A673 (cell line): ENCODE measurements around the gene FRAS1. TPM values are rescaled to one million over a fixed set of nuclear protein-coding genes. Genes with fewer than 3 reads are reported as not detected.

Source experiments
- BruUV-seq: library from RNA; stranded (reverse); fragments of 400-500 nt; replicated peaks from 2 replicates; lab custom pipeline; 2021; lab: Mats Ljungman, UMichigan
- CTCF ChIA-PET: fragments of 300-600 bp; sonication (Branson Sonifier 250); formaldehyde crosslinking; loops from one replicate; lab custom pipeline; 2022; ENCODE audit warnings: antibody characterized with exemption; lab: Charles Lee
- POLR2A ChIA-PET: fragments of 300-600 bp; sonication (Branson Sonifier 250); formaldehyde crosslinking; loops from one replicate; lab custom pipeline; 2022; ENCODE audit warnings: antibody characterized with exemption; ENCODE audit not compliant: low non-redundant PET; lab: Charles Lee
- DNase-seq: peaks from one replicate; pipeline ENCODE4 v3.0.0-alpha.2; 2015; ENCODE audit warnings: low spot score
- H3K27ac ChIP-seq: fragments of 200-600 bp; sonication (generic); 2 replicates; pipeline ENCODE4 v1.5.1; 2016; ENCODE audit warnings: mixed run types, low read depth, mild to moderate bottlenecking, mixed read lengths, antibody characterized with exemption, low read length; ENCODE audit not compliant: poor library complexity, severe bottlenecking
- H3K27me3 ChIP-seq: fragments of 200-600 bp; sonication (generic); replicated peaks from 2 replicates; pipeline ENCODE4 v1.6.1; 2017; ENCODE audit warnings: mixed run types, low read depth, mild to moderate bottlenecking, mixed read lengths, antibody characterized with exemption, low read length; ENCODE audit not compliant: insufficient read depth, poor library complexity
- H3K36me3 ChIP-seq: fragments of 200-600 bp; sonication (generic); 2 replicates; pipeline ENCODE4 v1.6.1; 2016; ENCODE audit warnings: mixed run types, mild to moderate bottlenecking, mixed read lengths, antibody characterized with exemption, low read length; ENCODE audit not compliant: insufficient read depth, poor library complexity, severe bottlenecking
- H3K4me1 ChIP-seq: fragments of 200-600 bp; sonication (generic); 2 replicates; pipeline ENCODE4 v1.6.1; 2017; ENCODE audit warnings: mixed run types, mild to moderate bottlenecking, mixed read lengths, antibody characterized with exemption, low read length; ENCODE audit not compliant: insufficient read depth, poor library complexity, severe bottlenecking
- H3K4me3 ChIP-seq: fragments of 200-600 bp; sonication (generic); 2 replicates; pipeline ENCODE4 v1.5.1; 2016; ENCODE audit warnings: low read depth, mixed run types, mild to moderate bottlenecking, mixed read lengths, low read length; ENCODE audit not compliant: poor library complexity, severe bottlenecking
- H3K9me3 ChIP-seq: fragments of 200-600 bp; sonication (generic); 2 replicates; pipeline ENCODE4 v1.6.1; 2016; ENCODE audit warnings: mixed run types, low read depth, mild to moderate bottlenecking, mixed read lengths, antibody characterized with exemption, low read length; ENCODE audit not compliant: poor library complexity, severe bottlenecking
- EZH2 ChIP-seq: fragments of 200-600 bp; sonication (generic); IDR thresholded peaks from 2 replicates; pipeline ENCODE4 v1.6.1; 2017; ENCODE audit warnings: borderline replicate concordance, low read depth, mild to moderate bottlenecking, mixed read lengths, antibody characterized with exemption, low read length; ENCODE audit not compliant: poor library complexity, severe bottlenecking
- intact Hi-C: fragments of 100-400 bp; cut with micrococcal nuclease; formaldehyde crosslinking; loops from one replicate; pipeline ENCODE4 v1.10.0; 2022; ENCODE audit not compliant: unreplicated experiment
- total RNA-seq: library from RNA; stranded (reverse); gene quantifications from 2 replicates; pipeline ENCODE4 v1.2.3, GENCODE V29; 2021
- TF ChIP-seq, protein P1 (sequence below): fragments of 300-800, 200-600 bp; sonication (generic); conservative IDR thresholded peaks from 2 replicates; pipeline ENCODE4 v1.5.1; 2017; ENCODE audit warnings: low read depth, mild to moderate bottlenecking, antibody characterized with exemption, low read length, moderate library complexity, mixed read lengths

The FRAS1 gene
- total RNA-seq, 1 experiment from 2014 or later, result 0.06 TPM

DNA sequence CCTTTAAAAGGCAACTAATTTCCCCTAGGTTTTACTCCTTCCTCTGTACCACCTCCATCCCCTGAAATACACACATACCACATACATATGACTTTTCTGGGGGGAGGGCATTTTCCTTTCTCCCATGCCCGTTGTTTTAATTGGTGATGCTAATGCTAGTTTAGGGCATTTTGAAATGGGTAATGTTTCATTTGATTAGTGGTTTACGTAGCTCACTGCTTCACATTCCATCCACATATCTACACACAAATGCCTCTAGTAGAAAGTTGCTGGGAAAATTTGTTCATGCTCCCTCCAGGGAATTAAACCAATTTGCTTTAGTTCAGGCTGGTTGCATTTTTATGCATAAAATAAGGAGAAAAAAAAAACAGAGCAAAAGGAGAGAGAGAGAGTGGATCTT lies 231.2 kb downstream of the FRAS1 start:
- Histone ChIP-seq H3K36me3 (no peaks in the 10 kb centered on the region), H3K27me3 (no peaks in the 10 kb centered on the region), H3K4me3 (no peak overlapping the region), H3K9me3 (no peaks in the 10 kb centered on the region), H3K4me1 (no peaks in the 10 kb centered on the region), H3K27ac (no peak overlapping the region)
- intact Hi-C loops, result no loop called here
- POLR2A ChIA-PET, result no interaction called here
- DNase-seq, result no peak
- no TSS peak for BruUV-seq
- CTCF ChIA-PET, result no interaction called here
- TF ChIP-seq EZH2, result no peak
- TF ChIP-seq, protein P1, sequence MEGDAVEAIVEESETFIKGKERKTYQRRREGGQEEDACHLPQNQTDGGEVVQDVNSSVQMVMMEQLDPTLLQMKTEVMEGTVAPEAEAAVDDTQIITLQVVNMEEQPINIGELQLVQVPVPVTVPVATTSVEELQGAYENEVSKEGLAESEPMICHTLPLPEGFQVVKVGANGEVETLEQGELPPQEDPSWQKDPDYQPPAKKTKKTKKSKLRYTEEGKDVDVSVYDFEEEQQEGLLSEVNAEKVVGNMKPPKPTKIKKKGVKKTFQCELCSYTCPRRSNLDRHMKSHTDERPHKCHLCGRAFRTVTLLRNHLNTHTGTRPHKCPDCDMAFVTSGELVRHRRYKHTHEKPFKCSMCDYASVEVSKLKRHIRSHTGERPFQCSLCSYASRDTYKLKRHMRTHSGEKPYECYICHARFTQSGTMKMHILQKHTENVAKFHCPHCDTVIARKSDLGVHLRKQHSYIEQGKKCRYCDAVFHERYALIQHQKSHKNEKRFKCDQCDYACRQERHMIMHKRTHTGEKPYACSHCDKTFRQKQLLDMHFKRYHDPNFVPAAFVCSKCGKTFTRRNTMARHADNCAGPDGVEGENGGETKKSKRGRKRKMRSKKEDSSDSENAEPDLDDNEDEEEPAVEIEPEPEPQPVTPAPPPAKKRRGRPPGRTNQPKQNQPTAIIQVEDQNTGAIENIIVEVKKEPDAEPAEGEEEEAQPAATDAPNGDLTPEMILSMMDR, result no peak

DNA sequence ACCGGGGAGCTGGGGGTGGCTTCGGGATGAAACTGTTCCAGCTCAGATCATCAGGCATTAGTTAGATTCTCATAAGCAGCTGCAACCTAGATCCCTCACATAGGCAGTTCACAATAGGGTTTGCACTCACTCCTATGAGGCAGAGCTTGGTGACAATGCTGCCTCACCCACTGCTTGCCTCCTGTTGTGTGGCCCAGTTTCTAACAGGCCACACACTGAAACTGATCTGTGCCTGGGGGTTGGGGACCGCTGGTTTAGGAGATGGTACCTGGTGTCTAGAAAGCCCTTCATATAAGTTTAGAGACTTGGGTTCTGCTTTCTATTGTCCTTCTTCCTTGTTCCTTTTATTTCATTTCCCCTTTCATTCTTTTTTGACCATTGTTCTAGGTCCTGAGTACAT lies 234.2 kb downstream of the FRAS1 start:
- POLR2A ChIA-PET, result no interaction called here
- intact Hi-C loops, result no loop called here
- no TSS peak for BruUV-seq
- no peak overlapping the region for H3K27ac ChIP-seq
- H3K9me3 ChIP-seq, result no peaks in the 10 kb centered on the region
- CTCF ChIA-PET, result no interaction called here
- TF ChIP-seq EZH2, result no peak
- TF ChIP-seq, protein P1, result no peak
- no peaks in the 10 kb centered on the region for H3K27me3 ChIP-seq
- H3K36me3 ChIP-seq, result no peaks in the 10 kb centered on the region
- DNase-seq, result no peak
- no peak overlapping the region for H3K4me3 ChIP-seq
- H3K4me1 ChIP-seq, result no peaks in the 10 kb centered on the region

DNA sequence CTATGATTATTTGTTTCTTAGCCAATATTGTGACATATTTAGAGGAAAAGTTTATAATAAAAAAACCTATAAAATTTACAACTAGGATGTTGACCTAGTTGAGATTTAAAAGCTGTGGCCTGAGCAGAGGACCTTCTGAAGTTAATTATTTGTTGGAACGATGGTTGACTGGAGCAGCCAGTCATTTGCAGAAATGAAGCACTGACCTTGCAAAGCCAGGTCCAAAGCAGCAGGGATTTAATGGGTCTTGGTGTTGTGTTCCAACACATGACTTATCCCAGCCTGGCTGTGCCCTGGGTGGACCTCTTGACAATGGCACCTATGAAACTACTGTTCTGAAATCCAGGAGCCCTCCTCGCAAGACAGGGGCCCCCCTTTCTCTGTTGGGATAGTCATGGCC lies 235.2 kb downstream of the FRAS1 start:
- POLR2A ChIA-PET, result no interaction called here
- Histone ChIP-seq H3K27me3 (no peaks in the 10 kb centered on the region), H3K4me1 (no peaks in the 10 kb centered on the region), H3K4me3 (no peak overlapping the region), H3K36me3 (no peaks in the 10 kb centered on the region), H3K27ac (no peak overlapping the region), H3K9me3 (no peaks in the 10 kb centered on the region)
- no TSS peak for BruUV-seq
- intact Hi-C loops, result no loop called here
- CTCF ChIA-PET, result no interaction called here
- DNase-seq, result no peak
- TF ChIP-seq, protein P1, result no peak
- no peak for TF ChIP-seq EZH2
